H7 (cell line): ENCODE results near the gene MORF4L1. TPM values are rescaled to one million over a fixed set of nuclear protein-coding genes. Genes with fewer than 3 reads are reported as not detected.
A peak's percentile ranks its signal among the peaks of the same experiment; 100 is the strongest.
"Not testable (repeated sequence)": the region's sequence is repeated elsewhere in the genome, so short reads cannot be mapped to it uniquely, and the experiment has no call there.

ENCODE experiments used
- DNase-seq: peaks from one replicate; pipeline ENCODE4 v3.0.0; 2012
- H3K27me3 ChIP-seq: 2 replicates; pipeline ENCODE4 v1.6.0; 2011; ENCODE audit warnings: mild to moderate bottlenecking, low read length; ENCODE audit not compliant: control insufficient read depth, insufficient read depth
- H3K36me3 ChIP-seq: replicated peaks from 2 replicates; pipeline ENCODE4 v1.5.1; 2011; ENCODE audit warnings: low read length; ENCODE audit not compliant: control insufficient read depth, insufficient read depth
- H3K4me3 ChIP-seq: 2 replicates; pipeline ENCODE4 v1.5.1; 2011; ENCODE audit warnings: low read depth, mild to moderate bottlenecking, control low read depth, low read length, moderate library complexity; ENCODE audit not compliant: insufficient read depth
- total RNA-seq: library from RNA; depleted of rRNA; stranded (reverse); fragments of >200 nt; shearing (Covaris generic); gene quantifications from 2 replicates; pipeline ENCODE4 v1.2.3, GENCODE V29; 2014

The MORF4L1 gene
- total RNA-seq, 1 experiment from 2014 or later, result 235 TPM

GRCh38 chr15:78847387-78847906 is 25.2 kb upstream of the MORF4L1 start:
- not testable (repeated sequence) for H3K27me3 ChIP-seq, DNase-seq, H3K36me3 ChIP-seq, H3K4me3 ChIP-seq

GRCh38 chr15:78850352-78850751 is 22.3 kb upstream of the MORF4L1 start:
- DNase-seq, result no peak
- no peaks in the 10 kb centered on the region for H3K36me3 ChIP-seq
- no peaks in the 10 kb centered on the region for H3K27me3 ChIP-seq
- no peak overlapping the region for H3K4me3 ChIP-seq

GRCh38 chr15:78850941-78851755 is 21.5 kb upstream of the MORF4L1 start:
- no peak overlapping the region for H3K4me3 ChIP-seq
- no peaks in the 10 kb centered on the region for H3K27me3 ChIP-seq
- peak; percentile 77 for DNase-seq

GRCh38 chr15:78853500-78853899 is 19.2 kb upstream of the MORF4L1 start:
- Histone ChIP-seq H3K36me3 (no peaks in the 10 kb centered on the region), H3K27me3 (no peaks in the 10 kb centered on the region), H3K4me3 (no peak overlapping the region)
- DNase-seq, result no peak

More at GRCh38 chr15:78850941-78851755, 21.5 kb upstream of the MORF4L1 start:
- H3K36me3 ChIP-seq, result no peaks in the 10 kb centered on the region

- Histone ChIP-seq H3K27me3 (no peaks in the 10 kb centered on the region), H3K4me3 (no peak overlapping the region), H3K36me3 (no peaks in the 10 kb centered on the region)
- no peak for DNase-seq
Observed at GRCh38 chr15:78854833-78855372, 17.8 kb upstream of the MORF4L1 start.

GRCh38 chr15:78855746-78856145 is 16.9 kb upstream of the MORF4L1 start:
- Histone ChIP-seq H3K36me3 (no peaks in the 10 kb centered on the region), H3K27me3 (no peaks in the 10 kb centered on the region), H3K4me3 (no peak overlapping the region)
- DNase-seq, result no peak

- Histone ChIP-seq H3K27me3 (no peaks in the 10 kb centered on the region), H3K4me3 (peak overlapping the region; percentile 60), H3K36me3 (no peaks in the 10 kb centered on the region)
- DNase-seq, result peak; percentile 81
Observed at GRCh38 chr15:78859971-78860719, 12.5 kb upstream of the MORF4L1 start.

- H3K4me3 ChIP-seq, H3K36me3 ChIP-seq, H3K27me3 ChIP-seq, DNase-seq: not testable (repeated sequence)
Observed at GRCh38 chr15:78865585-78865984, 7.1 kb upstream of the MORF4L1 start.

- not testable (repeated sequence) for H3K27me3 ChIP-seq, H3K4me3 ChIP-seq, H3K36me3 ChIP-seq, DNase-seq
Observed at GRCh38 chr15:78866031-78866430, 6.7 kb upstream of the MORF4L1 start.

- H3K27me3 ChIP-seq, result no peaks in the 10 kb centered on the region
- no peak overlapping the region for H3K4me3 ChIP-seq
- no peak for DNase-seq
- no peaks in the 10 kb centered on the region for H3K36me3 ChIP-seq
Observed at GRCh38 chr15:78866803-78867202, 5.9 kb upstream of the MORF4L1 start.

- no peak for DNase-seq
- Histone ChIP-seq H3K27me3 (no peaks in the 10 kb centered on the region), H3K4me3 (no peak overlapping the region), H3K36me3 (no peaks in the 10 kb centered on the region)
Observed at GRCh38 chr15:78868366-78868765, 4.3 kb upstream of the MORF4L1 start.

- H3K4me3 ChIP-seq, result peak overlapping the region; percentile 63
Observed at GRCh38 chr15:78871483-78872127, 1.1 kb upstream of the MORF4L1 start.

GRCh38 chr15:78872972-78873792 is 492 bp downstream of the MORF4L1 start:
- Histone ChIP-seq H3K36me3 (no peaks in the 10 kb centered on the region), H3K4me3 (peak overlapping the region; percentile 78), H3K27me3 (no peaks in the 10 kb centered on the region)
- peak; percentile 88 for DNase-seq

More at GRCh38 chr15:78871483-78872127, 1.1 kb upstream of the MORF4L1 start:
- DNase-seq, H3K27me3 ChIP-seq, H3K36me3 ChIP-seq: not testable (repeated sequence)
